Activated CD4-positive, alpha-beta memory T cell treated with anti-CD3 and anti-CD28 coated beads for 36 hours (primary cell): ENCODE data around the gene TRMT1L. TPM values are rescaled to one million over a fixed set of nuclear protein-coding genes. Genes with fewer than 3 reads are reported as not detected.

Experiments used
- CTCF ChIA-PET: fragments of 350-600 bp; sonication (Branson Sonifier 250); formaldehyde crosslinking; loops from one replicate; lab custom pipeline; 2021; ENCODE audit warnings: antibody characterized with exemption, inconsistent platforms; lab: Charles Lee
- POLR2A ChIA-PET: fragments of 350-600 bp; sonication (Branson Sonifier 250); formaldehyde crosslinking; loops from one replicate; lab custom pipeline; 2021; ENCODE audit warnings: antibody characterized with exemption; lab: Charles Lee
- DNase-seq: peaks from one replicate; pipeline ENCODE4 v3.0.0-alpha.2; 2020
- H3K27ac Mint-ChIP-seq: one replicate; pipeline ENCODE4 v1.8.0; 2021; ENCODE audit warnings: mixed read lengths
- H3K27me3 Mint-ChIP-seq: one replicate; pipeline ENCODE4 v1.8.0; 2021; ENCODE audit warnings: mixed read lengths
- H3K36me3 Mint-ChIP-seq: one replicate; pipeline ENCODE4 v1.8.0; 2021; ENCODE audit warnings: mixed read lengths
- H3K4me1 Mint-ChIP-seq: one replicate; pipeline ENCODE4 v1.8.0; 2021; ENCODE audit warnings: low read depth, mixed read lengths
- H3K4me3 Mint-ChIP-seq: one replicate; pipeline ENCODE4 v1.8.0; 2021; ENCODE audit warnings: mild to moderate bottlenecking, mixed read lengths
- H3K9me3 Mint-ChIP-seq: one replicate; pipeline ENCODE4 v1.8.0; 2021; ENCODE audit warnings: mixed read lengths
- intact Hi-C: fragments of 100-400 bp; cut with micrococcal nuclease; formaldehyde crosslinking; loops from one replicate; pipeline ENCODE4 v1.15.1; 2023
- total RNA-seq, 2 experiments: library from RNA; stranded (reverse); gene quantifications; one replicate each; pipeline ENCODE4 v1.2.3, GENCODE V29; 2021

The TRMT1L gene
- total RNA-seq, 2 experiments from 2014 or later, result 28.6 to 34.4 TPM

- H3K4me3 Mint-ChIP-seq, result no peak overlapping the region
- CTCF ChIA-PET, result no interaction called here
- intact Hi-C loops, result no loop called here
- peaks cover 30% of the 10 kb centered on the region for H3K9me3 Mint-ChIP-seq
- POLR2A ChIA-PET, result no interaction called here
- H3K27ac Mint-ChIP-seq, result no peak overlapping the region
- DNase-seq, result no peak
- no peaks in the 10 kb centered on the region for H3K27me3 Mint-ChIP-seq
- H3K36me3 Mint-ChIP-seq, result peaks cover 8% of the 10 kb centered on the region
- no peaks in the 10 kb centered on the region for H3K4me1 Mint-ChIP-seq
Observed at GRCh38 chr1:185111873-185112272, 44.9 kb downstream of the TRMT1L start.

DNA sequence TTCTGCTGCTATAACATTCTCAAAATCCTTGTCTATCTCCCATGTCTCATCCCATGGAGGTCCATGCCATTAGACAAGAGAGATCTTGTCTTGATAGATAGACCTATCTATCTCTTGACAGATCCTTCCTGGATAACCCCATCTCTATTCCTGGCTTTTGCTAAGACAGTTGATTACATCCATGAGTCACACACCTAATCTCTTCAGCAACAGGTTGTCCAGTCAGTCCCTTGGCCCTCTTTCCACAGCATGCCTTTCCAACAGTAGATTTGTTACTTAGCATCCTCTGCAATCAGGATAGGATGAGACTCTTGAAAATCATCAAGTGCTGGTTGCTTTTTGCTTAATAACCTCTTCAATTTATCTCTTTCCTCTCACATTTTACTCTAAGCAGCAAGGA is 46.6 kb downstream of the TRMT1L start:
- no peak overlapping the region for H3K4me3 Mint-ChIP-seq
- DNase-seq, result no peak
- no peaks in the 10 kb centered on the region for H3K27me3 Mint-ChIP-seq
- ChIA-PET CTCF (no interaction called here), POLR2A (no interaction called here)
- H3K4me1 Mint-ChIP-seq, result no peaks in the 10 kb centered on the region
- peaks cover 11% of the 10 kb centered on the region for H3K36me3 Mint-ChIP-seq
- intact Hi-C loops, result no loop called here
- peaks cover 42% of the 10 kb centered on the region for H3K9me3 Mint-ChIP-seq
- no peak overlapping the region for H3K27ac Mint-ChIP-seq

GRCh38 chr1:185108321-185108720 is 48.4 kb downstream of the TRMT1L start:
- POLR2A ChIA-PET, result no interaction called here
- H3K9me3 Mint-ChIP-seq, result peaks cover 42% of the 10 kb centered on the region

DNA sequence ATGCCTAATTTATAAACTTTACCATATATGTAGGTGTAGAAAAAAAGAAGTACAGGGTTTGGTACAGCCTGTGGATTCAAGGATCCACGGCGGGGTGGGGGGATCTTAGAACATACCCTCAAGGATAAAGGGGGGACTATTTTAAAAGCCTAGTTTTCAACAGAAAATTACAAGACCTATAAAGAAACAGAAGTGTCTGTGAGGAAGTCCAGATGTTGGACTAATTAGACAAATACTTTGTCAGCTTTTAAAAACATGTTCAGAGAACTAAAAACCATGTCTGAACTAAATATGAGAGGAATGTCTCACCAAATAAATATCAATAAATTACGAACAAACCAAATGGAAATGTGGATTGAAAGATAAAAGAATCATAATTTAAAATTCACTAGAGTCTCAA is 51.6 kb downstream of the TRMT1L start:
- Mint-ChIP-seq H3K27ac (no peak overlapping the region), H3K36me3 (peaks cover 38% of the 10 kb centered on the region)
- intact Hi-C loops, result no loop called here

More at GRCh38 chr1:185108321-185108720, 48.4 kb downstream of the TRMT1L start:
- H3K4me3 Mint-ChIP-seq, result no peak overlapping the region
- no peak for DNase-seq
- no peak overlapping the region for H3K27ac Mint-ChIP-seq
- H3K36me3 Mint-ChIP-seq, result peaks cover 20% of the 10 kb centered on the region
- no peaks in the 10 kb centered on the region for H3K4me1 Mint-ChIP-seq
- CTCF ChIA-PET, result no interaction called here
- H3K27me3 Mint-ChIP-seq, result no peaks in the 10 kb centered on the region
- intact Hi-C loops, result no loop called here

DNA sequence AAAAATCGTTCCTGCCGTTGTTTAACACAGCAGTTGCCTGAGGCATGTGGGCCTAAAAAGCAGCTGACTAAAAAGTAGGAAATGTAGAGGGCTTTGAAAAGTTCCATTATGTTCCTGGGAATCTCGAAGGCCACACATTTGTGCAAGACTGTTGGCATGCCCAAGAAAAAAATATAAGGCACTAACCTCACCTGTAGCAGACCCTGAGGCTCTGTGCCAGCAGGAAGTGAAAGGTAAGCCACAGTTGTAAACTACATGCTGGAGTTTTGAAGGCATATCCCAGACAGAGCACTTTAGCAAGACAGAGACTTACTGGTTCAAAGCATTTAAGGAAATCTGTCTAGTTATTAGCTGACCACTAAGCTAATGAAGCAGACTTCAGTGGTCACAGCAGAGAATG is 52.7 kb downstream of the TRMT1L start:
- DNase-seq, result no peak
- Mint-ChIP-seq H3K27me3 (no peaks in the 10 kb centered on the region), H3K9me3 (peaks cover 29% of the 10 kb centered on the region), H3K36me3 (peaks cover 43% of the 10 kb centered on the region), H3K4me1 (no peaks in the 10 kb centered on the region), H3K4me3 (no peak overlapping the region), H3K27ac (no peak overlapping the region)
- ChIA-PET POLR2A (no interaction called here), CTCF (no interaction called here)
- intact Hi-C loops, result no loop called here

More for the DNA sequence above, 51.6 kb downstream of the TRMT1L start:
- no peak for DNase-seq
- Mint-ChIP-seq H3K4me3 (no peak overlapping the region), H3K27me3 (no peaks in the 10 kb centered on the region), H3K9me3 (peaks cover 39% of the 10 kb centered on the region), H3K4me1 (no peaks in the 10 kb centered on the region)
- ChIA-PET CTCF (no interaction called here), POLR2A (no interaction called here)

DNA sequence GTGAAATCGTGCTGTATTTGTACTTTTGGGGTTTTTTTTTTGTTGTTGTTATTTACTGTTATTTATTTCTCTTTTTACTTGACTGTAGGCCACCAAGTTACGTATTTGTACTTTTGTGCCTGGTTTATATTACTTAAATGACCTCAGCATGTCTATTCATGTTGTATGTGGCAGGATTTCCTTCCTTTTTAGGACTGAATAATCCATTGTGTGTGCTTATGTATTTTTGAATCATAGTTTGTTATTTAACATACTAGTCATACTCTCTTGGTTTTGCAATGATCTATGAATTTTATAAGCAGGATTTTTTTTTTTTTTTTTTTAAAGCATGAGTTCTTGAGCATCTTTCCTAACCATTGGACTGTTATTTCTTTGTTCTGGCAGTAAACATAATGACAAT is 60.2 kb downstream of the TRMT1L start:
- ChIA-PET POLR2A (no interaction called here), CTCF (no interaction called here)

DNA sequence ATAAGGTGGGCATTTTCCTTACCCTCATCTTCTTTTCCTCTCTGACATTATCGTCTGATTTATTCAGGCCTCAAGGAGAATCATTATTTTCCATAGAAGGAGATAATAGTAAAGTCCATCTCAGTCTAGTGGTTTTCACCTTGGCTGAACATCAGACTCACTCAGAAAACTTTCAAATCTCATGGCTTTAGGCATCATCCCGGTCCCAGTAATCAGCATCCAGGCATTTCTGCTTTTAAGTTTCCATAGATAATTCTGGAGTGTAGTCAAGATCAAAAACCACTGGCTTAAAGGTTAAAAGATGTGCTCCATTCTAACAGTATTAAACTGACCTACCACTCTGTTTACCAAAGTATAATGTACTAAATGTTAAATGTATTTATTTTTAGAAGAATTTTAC is 62.0 kb downstream of the TRMT1L start:
- H3K9me3 Mint-ChIP-seq, result no peaks in the 10 kb centered on the region
- H3K27me3 Mint-ChIP-seq, result no peaks in the 10 kb centered on the region
- POLR2A ChIA-PET, result no interaction called here
- no peak overlapping the region for H3K4me3 Mint-ChIP-seq
- intact Hi-C loops, result no loop called here
- H3K27ac Mint-ChIP-seq, result no peak overlapping the region
- CTCF ChIA-PET, result no interaction called here
- DNase-seq, result no peak
- peaks cover 31% of the 10 kb centered on the region for H3K36me3 Mint-ChIP-seq
- H3K4me1 Mint-ChIP-seq, result no peaks in the 10 kb centered on the region

More for the DNA sequence above, 60.2 kb downstream of the TRMT1L start:
- H3K9me3 Mint-ChIP-seq, result no peaks in the 10 kb centered on the region
- H3K36me3 Mint-ChIP-seq, result peaks cover 43% of the 10 kb centered on the region
- H3K4me1 Mint-ChIP-seq, result no peaks in the 10 kb centered on the region
- H3K4me3 Mint-ChIP-seq, result no peak overlapping the region
- intact Hi-C loops, result no loop called here
- H3K27me3 Mint-ChIP-seq, result no peaks in the 10 kb centered on the region
- DNase-seq, result no peak
- no peak overlapping the region for H3K27ac Mint-ChIP-seq

DNA sequence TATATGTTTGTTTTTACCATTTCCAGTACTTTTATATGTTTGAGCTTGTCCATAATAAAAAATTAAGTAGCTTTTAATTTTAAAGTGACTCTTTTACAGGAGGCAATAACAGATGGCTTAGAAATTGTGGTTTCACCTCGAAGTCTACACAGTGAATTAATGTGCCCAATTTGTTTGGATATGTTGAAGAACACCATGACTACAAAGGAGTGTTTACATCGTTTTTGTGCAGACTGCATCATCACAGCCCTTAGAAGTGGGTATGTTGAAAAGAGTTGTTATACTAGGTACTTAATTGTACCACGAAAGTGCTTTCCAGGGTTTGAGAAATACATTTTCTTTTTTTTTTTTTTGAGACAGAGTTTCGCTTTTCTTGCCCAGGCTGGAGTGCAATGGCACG is 65.3 kb downstream of the TRMT1L start:
- no peak for DNase-seq
- H3K4me3 Mint-ChIP-seq, result no peak overlapping the region
- peaks cover under 1% of the 10 kb centered on the region for H3K4me1 Mint-ChIP-seq
- ChIA-PET CTCF (no interaction called here), POLR2A (no interaction called here)
- H3K27me3 Mint-ChIP-seq, result no peaks in the 10 kb centered on the region
- intact Hi-C loops, result no loop called here
- H3K9me3 Mint-ChIP-seq, result no peaks in the 10 kb centered on the region
- no peak overlapping the region for H3K27ac Mint-ChIP-seq
- peaks cover 30% of the 10 kb centered on the region for H3K36me3 Mint-ChIP-seq

- ChIA-PET CTCF (no interaction called here), POLR2A (no interaction called here)
- H3K4me3 Mint-ChIP-seq, result no peak overlapping the region
- H3K27me3 Mint-ChIP-seq, result no peaks in the 10 kb centered on the region
- no peak for DNase-seq
- peaks cover 17% of the 10 kb centered on the region for H3K36me3 Mint-ChIP-seq
- no peak overlapping the region for H3K27ac Mint-ChIP-seq
- H3K9me3 Mint-ChIP-seq, result no peaks in the 10 kb centered on the region
- peaks cover 13% of the 10 kb centered on the region for H3K4me1 Mint-ChIP-seq
- intact Hi-C loops, result loop anchor here (10.0 kb wide), 1 partner anchor 93 kb away; no protein-coding TSS in a partner anchor
Observed at GRCh38 chr1:185087746-185088145, 69.0 kb downstream of the TRMT1L start.

DNA sequence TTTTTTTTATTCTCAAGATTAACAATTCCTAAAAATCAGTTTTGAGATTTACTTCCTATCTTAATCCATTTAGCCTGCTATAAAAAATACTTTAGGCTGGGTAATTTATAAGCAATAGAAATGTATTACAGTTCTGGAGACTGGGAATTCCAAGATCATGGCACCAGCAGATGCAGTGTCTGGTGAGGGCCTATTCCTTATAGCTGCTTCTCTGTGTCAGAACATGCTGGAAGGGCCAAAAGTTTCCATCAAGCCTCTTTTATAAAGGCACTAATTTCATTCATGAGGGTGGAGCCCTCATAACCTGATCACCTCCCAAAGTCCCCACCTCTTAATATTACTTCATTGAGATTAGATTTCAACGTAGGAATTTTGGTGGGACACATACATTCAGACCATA is 69.7 kb downstream of the TRMT1L start:
- POLR2A ChIA-PET, result no interaction called here
- H3K4me1 Mint-ChIP-seq, result peaks cover 13% of the 10 kb centered on the region
- no peak for DNase-seq
- no peaks in the 10 kb centered on the region for H3K27me3 Mint-ChIP-seq
- H3K9me3 Mint-ChIP-seq, result no peaks in the 10 kb centered on the region
- no peak overlapping the region for H3K27ac Mint-ChIP-seq
- H3K36me3 Mint-ChIP-seq, result peaks cover 17% of the 10 kb centered on the region
- intact Hi-C loops, result loop anchor here (10.0 kb wide), 1 partner anchor 92 kb away; no protein-coding TSS in a partner anchor
- CTCF ChIA-PET, result no interaction called here
- no peak overlapping the region for H3K4me3 Mint-ChIP-seq

GRCh38 chr1:185083818-185084217 is 72.9 kb downstream of the TRMT1L start:
- Mint-ChIP-seq H3K27ac (no peak overlapping the region), H3K36me3 (peaks cover 14% of the 10 kb centered on the region), H3K27me3 (no peaks in the 10 kb centered on the region), H3K9me3 (no peaks in the 10 kb centered on the region), H3K4me3 (no peak overlapping the region), H3K4me1 (peaks cover 21% of the 10 kb centered on the region)
- no peak for DNase-seq
- POLR2A ChIA-PET, result no interaction called here
- CTCF ChIA-PET, result no interaction called here
- intact Hi-C loops, result loop anchor here (10.0 kb wide), 1 partner anchor 89 kb away; no protein-coding TSS in a partner anchor

GRCh38 chr1:185080422-185080821 is 76.3 kb downstream of the TRMT1L start:
- no peak overlapping the region for H3K27ac Mint-ChIP-seq
- CTCF ChIA-PET, result no interaction called here
- H3K4me1 Mint-ChIP-seq, result peaks cover 22% of the 10 kb centered on the region
- POLR2A ChIA-PET, result no interaction called here
- no peaks in the 10 kb centered on the region for H3K9me3 Mint-ChIP-seq
- no peak overlapping the region for H3K4me3 Mint-ChIP-seq
- H3K27me3 Mint-ChIP-seq, result no peaks in the 10 kb centered on the region
- no peak for DNase-seq
- intact Hi-C loops, result loop anchor here (10.0 kb wide), 1 partner anchor 86 kb away; no protein-coding TSS in a partner anchor
- H3K36me3 Mint-ChIP-seq, result peaks cover 4% of the 10 kb centered on the region

DNA sequence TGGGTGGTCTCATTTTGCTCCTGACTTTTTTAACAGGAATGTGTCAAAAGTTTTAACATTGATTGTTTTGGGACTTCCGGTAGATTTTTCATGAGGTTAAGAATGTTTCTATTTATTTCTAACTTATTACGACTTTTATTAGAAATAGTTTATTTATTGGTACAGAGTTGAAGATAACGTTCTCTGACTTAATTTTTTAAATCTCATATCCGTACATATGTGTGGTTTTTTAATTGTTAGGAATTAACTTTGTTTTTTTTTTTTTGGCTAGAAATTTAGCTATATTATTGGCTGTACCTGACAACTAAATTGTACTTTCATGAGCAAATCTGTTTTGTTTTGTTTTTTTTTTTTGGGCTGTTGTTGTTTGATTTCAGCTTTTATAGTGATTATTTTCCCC is 79.4 kb downstream of the TRMT1L start:
- H3K4me1 Mint-ChIP-seq, result peaks cover 26% of the 10 kb centered on the region
- peaks cover 4% of the 10 kb centered on the region for H3K36me3 Mint-ChIP-seq
- intact Hi-C loops, result no loop called here
- DNase-seq, result no peak
- no peak overlapping the region for H3K27ac Mint-ChIP-seq
- no peaks in the 10 kb centered on the region for H3K9me3 Mint-ChIP-seq
- POLR2A ChIA-PET, result no interaction called here
- no peak overlapping the region for H3K4me3 Mint-ChIP-seq
- H3K27me3 Mint-ChIP-seq, result no peaks in the 10 kb centered on the region
- CTCF ChIA-PET, result no interaction called here
